HG02678 (cell line): ENCODE results near the gene CCDC92.

Source experiments
- ATAC-seq: cut with Tn5 transposase; IDR thresholded peaks from one replicate; pipeline ENCODE4 v1.9.1; 2021; ENCODE audit warnings: mild to moderate bottlenecking, moderate library complexity; ENCODE audit not compliant: unreplicated experiment

The CCDC92 gene

GRCh38 chr12:123937707-123938591 lies 34.7 kb downstream of the CCDC92 start:
- no peak for ATAC-seq

- no peak for ATAC-seq
Observed at GRCh38 chr12:123936956-123937706, 35.5 kb downstream of the CCDC92 start.

- no peak for ATAC-seq
Observed at GRCh38 chr12:123936471-123936870, 36.2 kb downstream of the CCDC92 start.

GRCh38 chr12:123935956-123936355 lies 36.7 kb downstream of the CCDC92 start:
- no peak for ATAC-seq

GRCh38 chr12:123934829-123935228 lies 37.8 kb downstream of the CCDC92 start:
- ATAC-seq, result no peak

GRCh38 chr12:123934016-123934620 lies 38.5 kb downstream of the CCDC92 start:
- no peak for ATAC-seq

GRCh38 chr12:123933214-123933613 lies 39.4 kb downstream of the CCDC92 start:
- no peak for ATAC-seq

- ATAC-seq, result no peak
Observed at GRCh38 chr12:123931686-123932321, 40.8 kb downstream of the CCDC92 start.

GRCh38 chr12:123929946-123930583 lies 42.6 kb downstream of the CCDC92 start:
- no peak for ATAC-seq

GRCh38 chr12:123928897-123929296 lies 43.7 kb downstream of the CCDC92 start:
- no peak for ATAC-seq

- no peak for ATAC-seq
Observed at GRCh38 chr12:123928274-123928865, 44.3 kb downstream of the CCDC92 start.

GRCh38 chr12:123924539-123924938 lies 48.1 kb downstream of the CCDC92 start:
- ATAC-seq, result no peak

GRCh38 chr12:123923927-123924326 lies 48.7 kb downstream of the CCDC92 start:
- no peak for ATAC-seq

GRCh38 chr12:123923038-123923437 lies 49.6 kb downstream of the CCDC92 start:
- ATAC-seq, result no peak

- ATAC-seq, result no peak
Observed at GRCh38 chr12:123919980-123920360, 52.7 kb downstream of the CCDC92 start.

- no peak for ATAC-seq
Observed at GRCh38 chr12:123917337-123917850, 55.2 kb downstream of the CCDC92 start.

GRCh38 chr12:123916729-123917128 lies 55.9 kb downstream of the CCDC92 start:
- no peak for ATAC-seq

GRCh38 chr12:123914726-123915333 lies 57.8 kb downstream of the CCDC92 start:
- no peak for ATAC-seq
